GM18868 (cell line): ENCODE results near the gene TXNRD2.
"Not testable (repeated sequence)": the region's sequence is repeated elsewhere in the genome, so short reads cannot be mapped to it uniquely, and the experiment has no call there.

ENCODE experiments used
- ATAC-seq: cut with Tn5 transposase; IDR thresholded peaks from one replicate; pipeline ENCODE4 v1.9.1; 2021; ENCODE audit warnings: mild to moderate bottlenecking, moderate library complexity; ENCODE audit not compliant: unreplicated experiment

Gene TXNRD2

GRCh38 chr22:19850763-19851109 lies 90.9 kb downstream of the TXNRD2 start:
- no peak for ATAC-seq

- no peak for ATAC-seq
These were observed 91.5 kb downstream of the TXNRD2 start for GRCh38 chr22:19849835-19850762.

- ATAC-seq = no peak
These were observed 93.1 kb downstream of the TXNRD2 start for GRCh38 chr22:19848298-19849224.

GRCh38 chr22:19847345-19847632 lies 94.3 kb downstream of the TXNRD2 start:
- ATAC-seq = no peak

- ATAC-seq = no peak
These were observed 94.8 kb downstream of the TXNRD2 start for GRCh38 chr22:19846620-19847344.

GRCh38 chr22:19845054-19845722 lies 96.4 kb downstream of the TXNRD2 start:
- no peak for ATAC-seq

- no peak for ATAC-seq
These were observed 97.1 kb downstream of the TXNRD2 start for GRCh38 chr22:19844377-19845053.

- ATAC-seq = no peak
These were observed 97.7 kb downstream of the TXNRD2 start for GRCh38 chr22:19843857-19844376.

GRCh38 chr22:19843107-19843856 lies 98.3 kb downstream of the TXNRD2 start:
- no peak for ATAC-seq

GRCh38 chr22:19842393-19843106 lies 99.1 kb downstream of the TXNRD2 start:
- no peak for ATAC-seq

- ATAC-seq = no peak
These were observed 99.8 kb downstream of the TXNRD2 start for GRCh38 chr22:19841641-19842392.

GRCh38 chr22:19840955-19841640 lies 100.5 kb downstream of the TXNRD2 start:
- ATAC-seq = no peak

GRCh38 chr22:19840059-19840458 lies 101.6 kb downstream of the TXNRD2 start:
- ATAC-seq = no peak

- no peak for ATAC-seq
These were observed 103.7 kb downstream of the TXNRD2 start for GRCh38 chr22:19837915-19838314.

GRCh38 chr22:19836512-19836911 lies 105.1 kb downstream of the TXNRD2 start:
- no peak for ATAC-seq

- ATAC-seq = no peak
These were observed 107.0 kb downstream of the TXNRD2 start for GRCh38 chr22:19834599-19834998.

- not testable (repeated sequence) for ATAC-seq
These were observed 108.3 kb downstream of the TXNRD2 start for GRCh38 chr22:19833327-19833726.
